Fibroblast of gingiva (primary cell): ENCODE measurements around the gene ALPK3.

Experiments used
- DNase-seq: peaks from one replicate; pipeline ENCODE4 v3.0.0-alpha.2; 2011; ENCODE audit warnings: low read depth

ALPK3 gene

DNA sequence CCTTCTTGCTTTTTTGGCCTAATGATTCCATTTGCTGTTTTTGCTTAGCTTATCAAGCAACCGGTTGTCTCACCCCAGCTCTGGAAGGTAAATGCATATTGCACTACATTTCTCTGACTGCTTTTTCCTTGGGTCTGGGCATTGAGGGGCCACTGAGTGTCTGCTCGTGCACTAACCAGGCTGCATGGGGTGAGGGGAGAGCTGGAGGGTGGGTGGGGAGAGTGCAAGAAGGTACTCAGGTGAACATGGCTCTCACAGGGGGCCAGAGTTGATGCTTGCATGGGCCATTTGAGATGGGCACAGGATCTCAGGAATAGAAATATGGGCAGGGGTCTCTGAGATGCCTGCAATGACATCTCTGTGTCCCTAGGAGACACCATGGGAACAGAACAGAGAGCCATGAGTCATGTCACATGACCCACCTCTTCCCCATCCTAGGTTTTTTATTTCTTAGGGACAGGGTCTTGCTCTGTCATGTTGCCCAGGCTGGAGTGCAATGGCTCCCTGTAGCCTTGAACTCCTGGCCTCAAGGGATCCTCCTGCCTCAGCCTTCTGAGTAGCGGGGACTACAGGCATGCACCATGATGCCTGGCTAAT lies 6.2 kb downstream of the ALPK3 start:
- no peak for DNase-seq

DNA sequence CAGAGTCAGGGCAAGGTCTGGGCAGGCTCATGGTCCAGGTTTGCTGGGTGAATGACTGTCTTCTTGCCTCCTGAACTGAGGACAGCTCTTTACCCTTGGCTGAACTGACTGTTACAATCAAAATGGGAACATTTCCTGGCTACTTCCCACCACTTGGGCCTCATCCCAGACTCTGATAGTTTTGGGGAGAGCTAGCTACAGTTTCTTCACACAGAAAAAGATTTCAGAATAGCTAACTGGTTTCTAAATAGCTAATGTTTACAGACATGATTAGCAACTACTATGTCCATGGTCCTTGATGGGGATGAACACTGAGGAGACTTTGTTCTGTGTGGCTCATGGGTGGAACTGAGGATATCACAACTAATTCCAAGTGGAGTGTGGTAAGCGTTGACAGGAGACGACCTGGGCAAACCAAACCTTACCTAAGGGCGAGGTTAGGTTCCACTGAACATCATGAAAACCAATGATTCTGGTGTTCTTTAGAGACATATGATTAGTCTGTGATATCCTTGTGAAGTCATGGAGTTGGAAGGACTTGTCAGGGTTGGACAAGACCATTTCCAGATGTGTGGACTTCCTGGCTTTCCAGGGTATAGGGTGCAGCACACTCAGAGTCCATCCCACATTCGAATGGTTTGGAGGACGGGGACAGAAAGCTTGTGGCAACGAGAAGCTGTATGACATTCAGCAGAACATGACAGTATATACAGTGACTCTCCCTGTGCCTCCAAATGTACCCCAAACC lies 7.3 kb downstream of the ALPK3 start:
- peak; percentile 72 for DNase-seq

DNA sequence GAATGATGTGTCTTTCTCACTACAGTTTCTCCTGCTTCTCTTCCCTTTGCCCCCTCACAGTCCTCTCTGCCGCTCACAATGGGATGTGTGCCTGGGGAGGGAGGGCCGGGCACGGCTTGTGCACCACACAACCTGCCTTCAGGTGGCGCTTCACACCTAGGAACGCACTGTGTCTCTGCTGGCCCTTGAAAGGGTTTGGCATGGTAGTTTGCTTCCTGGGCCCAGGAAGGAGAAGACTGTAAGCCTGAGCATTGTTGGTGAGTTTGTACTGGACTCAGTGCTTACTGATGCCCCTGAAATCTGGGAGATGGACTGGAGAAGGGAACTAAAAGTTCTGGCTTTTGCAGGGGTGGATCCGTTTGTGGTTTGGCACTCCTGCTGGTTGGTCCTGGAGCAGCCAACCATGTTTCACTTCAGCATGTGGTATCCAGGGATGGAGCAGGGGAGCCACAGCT lies 9.2 kb downstream of the ALPK3 start:
- peak; percentile 26 for DNase-seq

DNA sequence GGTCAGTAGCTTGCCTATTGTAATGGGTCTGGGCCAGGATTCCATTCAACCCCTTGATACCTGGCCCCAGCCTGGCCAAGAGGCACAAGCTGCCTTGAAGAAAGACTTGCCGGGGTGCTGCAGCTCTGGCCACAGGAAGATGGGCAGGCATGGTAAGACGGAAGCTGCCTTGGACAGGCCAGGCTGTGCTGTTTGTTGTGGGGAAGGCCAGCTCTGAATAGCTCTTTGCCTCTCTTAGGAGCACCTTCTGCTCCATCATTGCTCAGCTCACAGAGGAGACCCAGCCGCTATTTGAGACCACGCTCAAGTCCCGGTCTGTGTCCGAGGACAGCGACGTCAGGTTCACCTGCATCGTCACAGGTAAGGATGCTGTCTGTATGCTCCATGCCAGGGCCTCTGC lies 10.1 kb downstream of the ALPK3 start:
- no peak for DNase-seq

DNA sequence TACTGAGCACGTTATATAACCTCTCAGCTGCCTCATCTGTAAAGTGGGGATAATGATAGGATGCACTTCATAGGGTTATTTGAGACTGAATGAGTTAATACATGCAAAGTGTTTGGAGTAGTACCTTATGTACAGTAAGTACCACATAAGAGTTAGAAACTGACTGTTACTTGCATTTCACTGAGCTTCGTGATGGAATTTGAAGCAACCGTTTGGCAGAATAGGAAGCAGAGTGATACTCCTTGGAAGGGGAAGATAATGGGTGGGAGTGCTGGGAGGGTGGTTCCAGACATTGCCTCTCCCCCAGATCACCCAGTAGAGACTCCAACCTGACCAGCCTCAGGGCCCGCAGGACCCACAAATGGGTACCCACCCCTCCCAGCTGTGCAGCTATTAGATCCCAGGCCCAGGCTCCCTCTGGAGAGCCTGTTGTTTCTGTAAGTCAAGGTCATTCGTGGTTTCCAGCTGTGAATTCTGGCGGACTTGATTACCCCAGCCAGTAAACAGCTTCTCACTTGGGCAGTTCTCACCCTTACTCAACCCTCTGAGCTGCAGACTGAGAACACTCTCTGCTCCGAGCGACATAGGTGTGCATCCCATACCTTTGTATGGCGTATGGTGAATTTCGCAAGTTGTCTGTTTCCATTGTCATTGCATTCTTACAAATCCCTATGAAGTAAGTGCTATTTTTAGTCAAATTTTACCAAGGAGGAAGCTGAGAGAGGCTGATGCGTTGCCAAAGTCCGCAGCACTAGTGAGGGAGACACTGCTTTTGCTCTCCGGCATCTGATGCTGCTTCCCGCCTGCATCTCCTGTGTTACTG lies 11.1 kb downstream of the ALPK3 start:
- DNase-seq = no peak

DNA sequence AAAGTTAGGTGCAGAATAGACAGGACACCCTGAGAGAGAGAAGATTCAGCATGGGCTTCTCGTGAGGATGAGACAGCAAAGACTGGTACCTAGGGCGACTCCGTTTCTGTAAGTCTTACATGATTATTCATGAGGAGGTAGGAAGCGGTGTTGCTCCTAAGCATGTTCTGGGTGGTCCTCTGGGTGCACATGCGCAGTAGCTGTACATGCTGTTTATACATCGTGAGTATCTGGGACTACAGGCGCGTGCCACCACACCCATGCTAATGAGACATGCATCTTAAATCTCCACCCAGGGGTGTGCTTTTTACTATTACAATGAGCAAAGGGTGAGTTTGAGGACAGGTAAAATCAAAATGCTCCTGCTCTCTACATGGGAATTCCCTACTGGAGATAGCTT lies 12.3 kb downstream of the ALPK3 start:
- DNase-seq = no peak

DNA sequence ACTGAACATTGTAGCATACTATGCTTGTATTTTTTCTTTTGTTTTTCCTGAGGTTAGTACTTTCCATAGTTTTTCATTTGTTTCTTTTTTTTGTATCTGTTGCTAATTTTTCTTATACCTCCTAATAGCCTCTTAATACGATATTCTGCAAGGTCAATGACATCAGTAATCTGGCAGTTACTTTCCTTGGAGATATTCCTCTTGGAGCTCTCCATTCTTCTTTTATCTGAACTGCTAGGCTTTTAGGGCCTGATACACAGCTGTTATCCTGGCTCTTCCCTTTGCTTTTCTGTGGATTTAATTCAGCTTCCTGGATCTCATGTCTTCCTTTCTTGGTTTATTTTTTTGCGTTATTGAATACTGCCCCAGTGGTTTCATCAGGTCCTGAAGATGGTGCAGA lies 12.9 kb downstream of the ALPK3 start:
- no peak for DNase-seq

DNA sequence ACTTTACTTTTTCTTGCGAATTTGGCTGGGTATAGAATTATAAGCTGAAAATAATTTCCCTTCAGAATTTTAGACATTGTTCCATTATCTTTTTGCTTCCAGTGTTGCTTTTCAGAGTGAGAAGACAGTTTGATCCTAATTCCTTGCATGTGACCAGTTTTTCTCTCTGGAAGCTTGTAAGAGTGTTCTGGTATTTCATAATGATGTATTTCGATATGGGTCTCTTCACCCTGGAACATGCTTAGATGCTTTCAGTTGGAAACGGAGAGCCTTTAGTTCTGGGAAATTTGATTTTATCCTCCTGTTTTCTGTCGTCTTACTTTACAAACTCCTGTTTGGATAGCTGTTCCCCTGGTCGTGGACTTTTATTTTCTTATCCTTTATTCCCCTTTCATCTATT lies 13.9 kb downstream of the ALPK3 start:
- peak; percentile 69 for DNase-seq

DNA sequence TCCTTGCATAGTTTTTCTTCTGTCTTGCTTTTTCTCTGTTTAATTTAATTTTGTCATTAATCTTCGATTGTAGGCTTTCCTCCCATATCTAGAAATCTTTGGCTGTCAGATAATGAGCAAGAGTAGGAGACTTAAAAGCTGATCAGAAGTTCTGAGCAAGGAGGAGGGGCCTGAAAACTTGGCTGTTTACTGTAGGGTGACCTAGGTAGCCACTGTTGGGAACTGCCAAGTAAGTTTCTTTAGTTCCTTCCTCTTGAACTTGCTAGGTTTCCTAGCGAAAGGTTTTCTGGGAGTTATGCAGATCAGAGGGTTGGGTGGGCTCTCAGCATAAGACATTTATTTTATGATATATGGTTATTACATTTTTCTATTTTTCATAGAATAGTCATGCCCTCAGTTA lies 14.5 kb downstream of the ALPK3 start:
- DNase-seq = no peak

DNA sequence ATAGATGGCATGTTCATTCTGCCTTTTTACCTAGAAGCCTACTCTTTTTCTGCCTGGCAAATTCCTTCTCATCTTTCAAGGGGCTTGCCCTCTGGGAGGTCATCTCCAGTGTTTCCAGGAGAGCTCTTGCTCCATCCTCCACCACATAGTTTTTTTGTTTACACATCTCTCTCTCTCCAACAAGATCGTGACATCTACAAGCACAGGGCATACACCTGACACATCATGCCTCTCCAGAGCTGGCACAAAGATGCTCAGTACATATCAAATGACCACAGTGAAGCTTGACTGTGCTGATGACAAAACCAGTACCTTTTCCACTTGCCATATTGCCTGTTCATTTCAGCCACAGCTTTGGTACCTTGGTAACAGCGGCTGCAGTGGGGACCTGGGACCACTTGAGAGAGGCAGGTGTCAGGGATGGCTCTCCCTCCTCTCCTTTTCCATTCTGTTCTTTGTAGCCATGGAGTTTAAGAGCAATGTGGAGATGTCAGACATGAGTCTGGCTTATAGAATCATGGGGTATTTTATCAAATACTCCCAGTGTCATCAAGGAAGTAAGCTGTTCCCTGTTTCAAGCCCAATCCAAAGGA lies 15.4 kb downstream of the ALPK3 start:
- no peak for DNase-seq

DNA sequence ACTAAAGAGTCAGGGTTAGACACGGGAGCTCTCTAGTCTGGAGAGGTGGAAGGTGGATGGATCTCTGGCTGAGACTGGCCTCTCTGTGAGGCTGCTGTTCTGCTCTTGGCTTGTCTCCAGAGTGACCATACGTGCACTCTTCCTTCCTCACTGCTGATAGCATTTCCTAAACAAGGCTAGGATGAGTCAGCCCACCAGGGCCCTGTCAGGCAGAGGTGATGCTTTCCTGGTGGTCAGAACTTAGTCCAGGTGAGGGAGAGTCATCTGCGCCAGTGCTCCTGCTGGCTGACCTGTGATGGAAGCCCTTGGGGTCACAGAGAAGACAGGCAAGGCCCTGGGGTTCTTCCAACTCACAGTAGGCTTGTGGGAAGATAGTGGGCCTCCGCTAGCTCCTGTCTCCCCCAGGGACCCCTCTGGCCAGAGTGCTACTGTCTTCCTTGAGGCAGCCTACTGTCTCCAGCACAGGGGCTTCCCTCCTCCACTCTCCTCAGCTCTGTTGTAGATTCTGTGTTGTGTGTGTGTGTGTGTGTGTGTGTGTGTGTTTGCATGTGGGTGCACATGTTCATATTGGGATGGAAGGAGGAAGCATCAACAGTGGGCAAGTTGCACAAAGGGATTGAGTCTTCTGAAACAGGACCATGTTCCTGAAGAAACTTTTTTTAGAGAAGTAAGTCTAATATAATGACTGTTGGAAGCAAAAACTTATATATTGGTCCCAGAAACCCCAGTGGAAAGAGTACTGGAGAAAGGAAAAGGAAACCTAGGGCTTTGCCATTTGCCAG lies 16.5 kb downstream of the ALPK3 start:
- no peak for DNase-seq

DNA sequence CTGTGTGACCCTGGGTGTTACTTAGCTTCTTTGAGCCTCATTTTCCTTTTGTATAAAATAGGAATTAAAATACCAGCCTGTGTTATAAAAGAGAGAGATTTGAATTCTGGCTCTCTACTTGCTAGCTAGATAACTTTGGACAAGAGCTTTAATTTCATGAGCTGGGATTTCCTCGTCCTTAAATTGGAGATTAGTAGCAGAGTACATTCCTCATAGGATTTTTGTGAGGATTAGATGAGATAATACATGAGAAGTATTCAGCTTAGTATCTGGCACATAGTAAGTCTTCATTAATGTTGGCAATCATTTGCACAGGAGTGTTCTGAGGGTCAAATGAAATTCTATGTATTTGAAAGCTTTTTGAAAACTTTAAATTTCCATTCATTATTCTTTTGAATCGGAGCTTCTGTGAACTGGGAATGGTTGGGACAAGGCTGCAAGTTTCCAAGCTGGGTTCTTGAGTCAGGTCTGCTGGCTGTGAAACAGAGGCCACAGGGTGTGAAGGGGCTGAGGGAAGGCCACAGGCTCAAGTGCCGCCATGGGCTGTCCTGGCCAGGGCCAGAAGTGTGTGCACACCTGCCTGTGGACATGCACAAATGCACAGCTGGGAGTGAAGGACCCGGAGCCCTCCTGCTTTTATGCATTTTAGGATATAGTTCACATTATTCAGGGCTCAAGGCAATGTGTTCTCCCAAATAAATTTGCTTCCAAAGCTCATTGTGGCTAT lies 17.2 kb downstream of the ALPK3 start:
- no peak for DNase-seq

DNA sequence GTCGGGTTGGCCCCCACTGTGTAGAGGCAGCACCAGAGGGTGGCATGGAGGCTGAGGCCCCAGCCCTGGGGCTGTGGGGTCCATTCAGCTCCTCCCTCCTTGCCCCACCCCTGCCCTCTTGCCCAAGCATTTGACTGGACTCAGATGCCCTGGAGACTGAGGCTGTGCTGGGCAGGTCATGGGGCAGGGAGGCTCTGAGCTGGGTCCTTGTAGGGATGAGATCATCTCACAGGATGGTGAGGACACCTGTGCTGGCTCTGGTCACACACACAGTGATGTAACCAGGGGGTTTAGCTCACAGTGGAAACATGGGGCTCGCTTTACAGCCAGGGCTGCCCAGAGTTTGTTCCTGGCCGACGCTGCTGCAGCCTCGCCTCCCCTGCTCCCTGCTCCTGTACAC lies 17.8 kb downstream of the ALPK3 start:
- no peak for DNase-seq

DNA sequence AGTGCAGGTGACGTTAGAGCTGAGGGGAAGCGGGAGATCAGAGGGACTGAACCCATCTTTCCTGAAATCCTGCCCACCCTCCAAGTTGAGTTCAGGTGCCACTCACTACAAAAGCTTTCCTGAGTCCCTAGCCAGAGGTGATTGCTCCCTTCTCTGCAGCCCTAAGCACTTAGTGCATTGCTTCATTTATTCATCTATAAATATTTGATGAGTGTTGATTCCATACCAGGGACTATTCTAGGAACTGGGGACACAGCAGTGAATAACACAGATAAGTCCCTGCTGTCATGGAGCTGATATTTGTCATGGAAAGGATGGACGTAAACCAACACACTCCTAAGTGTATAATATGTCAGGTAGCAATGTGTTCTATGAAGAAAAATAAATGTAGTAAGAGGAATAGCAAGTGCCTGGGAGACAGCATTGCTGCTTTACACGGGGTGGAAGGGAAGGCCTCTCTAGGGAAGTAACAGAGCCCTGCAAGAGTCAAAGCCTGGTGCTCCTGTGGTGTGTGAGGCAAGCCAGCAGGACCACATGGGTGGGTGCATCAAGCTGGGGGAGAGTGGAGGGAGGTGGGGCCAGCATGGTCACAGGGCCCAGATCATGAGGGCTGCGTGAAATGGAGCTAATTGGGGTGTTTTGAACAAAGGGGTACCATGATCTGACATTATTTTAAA lies 18.6 kb downstream of the ALPK3 start:
- no peak for DNase-seq

DNA sequence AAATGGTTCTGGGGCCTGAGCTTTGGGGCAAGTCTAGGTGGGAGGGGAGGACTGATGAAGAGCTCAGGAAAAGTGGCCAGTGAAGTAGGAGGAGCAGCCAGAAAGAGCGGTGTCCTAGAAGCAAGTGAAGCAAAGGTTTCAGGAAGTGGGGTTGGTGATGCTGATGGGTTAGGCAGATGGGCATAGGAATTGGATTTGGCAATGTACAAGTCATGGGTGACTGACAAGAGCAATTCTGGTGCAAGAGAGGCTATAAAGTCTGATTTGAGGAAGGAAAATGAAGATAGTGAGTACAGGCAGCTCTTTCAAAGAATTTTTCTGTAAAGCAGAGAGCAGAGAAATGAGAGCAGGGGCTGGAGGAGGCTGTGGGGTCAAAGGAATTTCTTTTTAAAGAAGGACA lies 19.7 kb downstream of the ALPK3 start:
- peak; percentile 21 for DNase-seq

DNA sequence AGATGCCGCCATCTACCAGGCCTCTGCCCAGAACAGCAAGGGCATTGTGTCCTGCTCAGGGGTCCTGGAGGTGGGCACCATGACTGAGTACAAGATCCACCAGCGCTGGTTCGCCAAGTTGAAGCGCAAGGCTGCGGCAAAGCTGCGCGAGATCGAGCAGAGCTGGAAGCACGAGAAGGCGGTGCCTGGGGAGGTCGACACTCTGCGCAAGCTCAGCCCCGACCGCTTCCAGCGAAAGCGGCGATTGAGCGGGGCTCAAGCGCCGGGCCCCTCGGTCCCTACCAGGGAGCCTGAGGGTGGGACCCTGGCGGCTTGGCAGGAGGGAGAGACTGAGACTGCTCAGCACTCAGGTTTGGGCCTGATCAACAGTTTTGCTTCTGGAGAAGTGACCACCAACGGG lies 22.6 kb downstream of the ALPK3 start:
- DNase-seq = no peak

DNA sequence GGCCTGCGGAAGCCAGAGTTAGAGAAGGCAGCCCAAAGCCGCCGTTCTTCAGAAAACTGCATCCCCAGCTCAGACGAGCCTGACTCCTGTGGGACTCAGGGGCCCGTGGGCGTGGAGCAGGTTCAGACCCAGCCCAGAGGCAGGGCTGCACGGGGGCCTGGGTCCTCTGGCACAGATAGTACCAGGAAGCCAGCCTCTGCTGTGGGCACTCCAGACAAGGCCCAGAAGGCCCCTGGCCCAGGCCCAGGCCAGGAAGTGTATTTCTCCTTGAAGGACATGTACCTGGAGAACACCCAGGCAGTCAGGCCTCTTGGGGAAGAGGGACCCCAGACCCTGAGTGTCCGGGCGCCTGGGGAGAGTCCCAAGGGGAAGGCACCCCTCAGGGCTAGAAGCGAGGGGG lies 23.1 kb downstream of the ALPK3 start:
- DNase-seq = no peak

DNA sequence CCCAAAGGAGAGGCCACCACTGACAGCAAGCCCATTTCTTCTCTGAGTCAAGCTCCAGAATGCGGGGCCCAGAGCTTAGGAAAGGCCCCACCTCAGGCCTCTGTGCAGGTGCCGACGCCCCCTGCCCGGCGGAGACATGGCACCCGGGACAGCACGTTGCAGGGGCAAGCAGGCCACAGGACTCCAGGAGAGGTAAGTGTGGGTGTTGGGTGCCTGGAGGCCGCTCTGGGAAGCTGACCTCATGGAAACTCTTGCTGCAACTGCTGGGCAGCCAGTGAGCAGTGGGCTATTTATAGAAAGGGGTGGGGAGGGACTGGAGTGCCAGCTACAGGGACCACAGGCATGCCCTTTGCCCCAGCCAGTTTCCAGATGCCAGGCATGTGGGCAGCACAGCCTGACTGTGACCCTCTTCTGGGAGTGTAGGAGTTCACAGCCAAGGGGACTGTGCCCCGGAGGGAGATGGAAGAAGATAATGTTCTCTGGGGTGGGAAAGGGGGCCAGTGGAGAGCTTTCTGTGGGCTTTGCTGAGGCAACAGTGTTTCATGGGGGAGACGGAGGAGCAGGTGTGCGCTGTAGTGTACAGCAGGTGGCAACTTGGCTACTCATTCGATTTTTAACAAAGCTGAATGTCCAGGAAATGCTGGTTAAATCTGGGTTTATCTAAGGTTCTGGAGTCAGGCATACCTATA lies 23.7 kb downstream of the ALPK3 start:
- DNase-seq = peak; percentile 94

DNA sequence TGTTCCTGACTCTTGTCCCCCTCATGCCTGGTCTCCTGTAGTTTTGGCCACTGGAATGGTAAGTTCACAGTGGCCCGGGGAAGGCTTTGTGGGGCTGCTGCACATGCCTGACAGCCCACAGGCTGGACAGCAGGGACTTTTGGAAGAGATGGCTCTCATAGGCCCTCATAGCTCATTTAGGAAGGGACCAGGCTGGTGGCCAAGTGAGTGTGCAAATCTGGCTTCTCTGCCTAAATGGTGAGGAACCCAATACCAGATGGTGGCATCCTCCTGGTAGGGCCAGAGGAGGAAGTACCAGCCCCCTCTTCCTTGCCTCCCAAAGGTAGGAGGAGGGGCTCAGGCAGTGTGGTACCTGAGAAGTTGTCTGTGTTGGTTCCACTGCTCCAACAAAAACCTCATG lies 25.6 kb downstream of the ALPK3 start:
- no peak for DNase-seq

DNA sequence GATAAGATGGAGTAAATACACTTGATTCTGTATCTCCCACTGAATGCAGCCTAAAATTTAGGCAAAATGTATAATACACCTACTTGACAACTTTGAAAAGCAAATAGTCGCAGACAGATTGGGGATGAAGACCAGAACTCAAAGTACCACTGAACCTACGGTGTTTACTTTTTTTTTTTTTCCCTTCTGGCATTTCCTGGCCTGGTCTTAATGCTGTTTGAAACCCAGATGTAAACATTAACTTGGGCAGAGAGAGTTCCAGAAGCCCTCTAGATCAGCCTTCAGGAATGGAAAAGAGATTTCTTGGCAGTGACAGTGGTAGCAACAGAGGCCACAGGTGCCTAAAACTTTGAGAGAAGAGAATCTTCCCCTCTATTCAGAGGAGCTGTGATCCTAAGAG lies 27.8 kb downstream of the ALPK3 start:
- DNase-seq = no peak
